ENCODE results near the gene MED13. TPM values are rescaled to one million over a fixed set of nuclear protein-coding genes. Genes with fewer than 3 reads are reported as not detected.

Gene MED13
- total and polyA plus RNA-seq, 9 of the 15 experiments (the other 6 are each of a cell fraction or from before 2014, with no cell fraction given) = 5.4 to 48.4 (median 28.2) TPM

- TF ChIP-seq ZNF407 (IDR thresholded peaks at IDR 0.05; ENCODE audit: low read depth) (0 out of 2 replicates have a peak, but pooled peaks have one; percentile 46), TAF9B (IDR thresholded peaks at IDR 0.05; ENCODE audit: partially characterized antibody) (peak; percentile 77), ARID4B (CRISPR knock-in tag; IDR thresholded peaks at IDR 0.05) (peak; percentile 56), TBL1XR1 (IDR thresholded peaks at IDR 0.05; ENCODE audit: low read length in 2 of 2) (no peak), RBM22 (IDR thresholded peaks at IDR 0.05; ENCODE audit: low read depth, low read length, poor library complexity, severe bottlenecking) (peak; percentile 22), USF2 (CRISPR knock-in tag; IDR thresholded peaks at IDR 0.05) (peak; percentile 100), LCOR (CRISPR knock-in tag; IDR thresholded peaks at IDR 0.05) (peak; percentile 68; the same call in 1 of the 2 replicates), ZSCAN29 (IDR thresholded peaks at IDR 0.05) (peak; percentile 99), FOXP4 (CRISPR knock-in tag; IDR thresholded peaks at IDR 0.05; ENCODE audit: borderline replicate concordance) (no peak), SMARCB1 (IDR thresholded peaks at IDR 0.05; ENCODE audit: insufficient read length, low read depth) (no peak)
Measured at GRCh38 chr17:62065611-62066468, 762 bp upstream of the MED13 start (continued).
